Choroid plexus epithelial cell (primary cell): ENCODE results near the gene CABP7.

Source experiments
- DNase-seq: peaks from one replicate; pipeline ENCODE4 v3.0.0-alpha.2; 2010; ENCODE audit warnings: low read depth
- H3K4me3 ChIP-seq: 2 replicates; pipeline ENCODE4 v1.5.1; 2011; ENCODE audit warnings: low read depth, mild to moderate bottlenecking, control low read depth, low read length, moderate library complexity
- CTCF ChIP-seq: conservative IDR thresholded peaks from 2 replicates; pipeline ENCODE4 v1.5.1; 2011; ENCODE audit warnings: low read depth, mild to moderate bottlenecking, control low read depth, inconsistent platforms, low read length, moderate library complexity

The CABP7 gene

GRCh38 chr22:29744902-29745301, 25.1 kb downstream of the CABP7 start:
- peak; percentile 40 for DNase-seq
- no peak for TF ChIP-seq CTCF
- H3K4me3 ChIP-seq, result no peak overlapping the region

- H3K4me3 ChIP-seq, result no peak overlapping the region
- DNase-seq, result no peak
- no peak for TF ChIP-seq CTCF
Measured at GRCh38 chr22:29747832-29748231, 28.0 kb downstream of the CABP7 start.

GRCh38 chr22:29748248-29748893, 28.6 kb downstream of the CABP7 start:
- H3K4me3 ChIP-seq, result no peak overlapping the region
- no peak for DNase-seq
- TF ChIP-seq CTCF, result no peak

- H3K4me3 ChIP-seq, result no peak overlapping the region
- no peak for TF ChIP-seq CTCF
- no peak for DNase-seq
Measured at GRCh38 chr22:29750029-29750428, 30.2 kb downstream of the CABP7 start.

- DNase-seq, result peak; percentile 61
- no peak for TF ChIP-seq CTCF
- H3K4me3 ChIP-seq, result no peak overlapping the region
Measured at GRCh38 chr22:29750559-29751538, 31.0 kb downstream of the CABP7 start.

GRCh38 chr22:29751669-29752068, 31.9 kb downstream of the CABP7 start:
- no peak for TF ChIP-seq CTCF

More at GRCh38 chr22:29751669-29752068, 31.9 kb downstream of the CABP7 start:
- peak; percentile 5 for DNase-seq
- H3K4me3 ChIP-seq, result no peak overlapping the region
